B cell (primary cell): ENCODE results near the gene ASTN2. TPM values are rescaled to one million over a fixed set of nuclear protein-coding genes. Genes with fewer than 3 reads are reported as not detected.

Source experiments
- ATAC-seq: fragments of 200-7000 bp; cut with Tn5 transposase; one replicate; pipeline ENCODE4 v1.10.0; 2021; ENCODE audit warnings: low read depth, mild to moderate bottlenecking, moderate number of reproducible peaks, moderate library complexity
- CTCF ChIA-PET: fragments of 350-600 bp; sonication (Branson Sonifier 250); formaldehyde crosslinking; loops from one replicate; lab custom pipeline; 2021; ENCODE audit warnings: antibody characterized with exemption, inconsistent platforms; lab: Charles Lee
- POLR2A ChIA-PET: fragments of 350-600 bp; sonication (Branson Sonifier 250); formaldehyde crosslinking; loops from one replicate; lab custom pipeline; 2021; ENCODE audit warnings: antibody characterized with exemption; lab: Charles Lee
- DNase-seq: peaks from one replicate; pipeline ENCODE4 v3.0.0; 2013
- H2AFZ ChIP-seq: 2 replicates; pipeline ENCODE4 v1.6.1; 2012; ENCODE audit warnings: mild to moderate bottlenecking, low read depth, low read length; ENCODE audit not compliant: insufficient read depth, poor library complexity, severe bottlenecking
- H3K27ac ChIP-seq, 2 donors: 1 replicate in 1 of 2; 2 replicates in 1 of 2; pipeline ENCODE4 v1.5.1; 2012 to 2013; ENCODE audit warnings: low read length in 2 of 2, mild to moderate bottlenecking in 2 of 2, moderate library complexity in 1 of 2
- H3K27me3 ChIP-seq, 4 experiments: fragments of 200-600 bp in 1 of 4; sonication (generic) in 1 of 4; replicated peaks in 1 of 4; 1 replicate in 2 of 4; 2 replicates in 2 of 4; pipeline versions ENCODE4 v1.6.1 to v1.7.0; 2013 to 2016; ENCODE audit warnings: low read length in 3 of 4, mild to moderate bottlenecking in 2 of 4, mixed read lengths in 1 of 4, moderate library complexity in 1 of 4; ENCODE audit not compliant: insufficient read depth in 4 of 4, control insufficient read depth in 3 of 4; ENCODE audit errors: control extremely low read depth in 1 of 4
- H3K36me3 ChIP-seq, 2 experiments: replicated peaks in 1 of 2; 1 replicate in 1 of 2; 2 replicates in 1 of 2; pipeline versions ENCODE4 v1.6.1 to v1.7.1; 2013; ENCODE audit warnings: low read length in 1 of 2; ENCODE audit not compliant: insufficient read depth in 2 of 2, control insufficient read depth in 1 of 2; ENCODE audit errors: control extremely low read depth in 1 of 2, extremely low read depth in 1 of 2
- H3K4me1 ChIP-seq, 2 donors: fragments of 200-600 bp in 1 of 2; sonication (generic) in 1 of 2; 1 replicate in 1 of 2; 2 replicates in 1 of 2; pipeline versions ENCODE4 v1.5.1 to v1.6.1; 2013 to 2017; ENCODE audit warnings: low read length in 2 of 2; ENCODE audit not compliant: control insufficient read depth in 2 of 2, insufficient read depth in 2 of 2
- H3K4me2 ChIP-seq: replicated peaks from 2 replicates; pipeline ENCODE3; 2012; ENCODE audit warnings: mild to moderate bottlenecking, low read depth, low read length; ENCODE audit not compliant: poor library complexity, severe bottlenecking
- H3K4me3 ChIP-seq, 5 experiments: fragments of 200-600 bp in 1 of 5; sonication (generic) in 1 of 5; 1 replicate in 3 of 5; 2 replicates in 2 of 5; pipeline versions ENCODE4 v1.5.1 to v1.7.0; 2011 to 2016; ENCODE audit warnings: low read length in 4 of 5, mild to moderate bottlenecking in 4 of 5, low read depth in 2 of 5, control low read depth in 1 of 5, moderate library complexity in 1 of 5; ENCODE audit not compliant: insufficient read depth in 1 of 5; ENCODE audit errors: control extremely low read depth in 1 of 5, extremely low read depth in 1 of 5
- H3K79me2 ChIP-seq: fragments of 200-600 bp; sonication (generic); one replicate; pipeline ENCODE4 v1.6.0; 2016; ENCODE audit warnings: low read length; ENCODE audit not compliant: control insufficient read depth, insufficient read depth
- H3K9ac ChIP-seq: fragments of 200-600 bp; sonication (generic); 2 replicates; pipeline ENCODE4 v1.6.1; 2017; ENCODE audit warnings: mild to moderate bottlenecking, low read length, moderate library complexity
- H3K9me3 ChIP-seq, 3 donors: one replicate each; pipeline versions ENCODE4 v1.6.1 to v1.7.1; 2013; ENCODE audit warnings: low read length in 2 of 3; ENCODE audit not compliant: control insufficient read depth in 2 of 3, insufficient read depth in 1 of 3; ENCODE audit errors: control extremely low read depth in 1 of 3
- H4K20me1 ChIP-seq: 2 replicates; pipeline ENCODE4 v1.6.0; 2012; ENCODE audit warnings: mild to moderate bottlenecking, low read length; ENCODE audit not compliant: insufficient read depth, control insufficient read depth, poor library complexity, severe bottlenecking
- H3K27ac Mint-ChIP-seq: one replicate; pipeline ENCODE4 v1.8.0; 2021; ENCODE audit warnings: mixed read lengths
- H3K27me3 Mint-ChIP-seq: one replicate; pipeline ENCODE4 v1.8.0; 2021; ENCODE audit warnings: mixed read lengths
- H3K4me1 Mint-ChIP-seq: one replicate; pipeline ENCODE4 v1.8.0; 2021; ENCODE audit warnings: mixed read lengths
- H3K4me3 Mint-ChIP-seq: one replicate; pipeline ENCODE4 v1.8.0; 2021; ENCODE audit warnings: mixed read lengths
- H3K9me3 Mint-ChIP-seq: one replicate; pipeline ENCODE4 v1.8.0; 2022; ENCODE audit warnings: mixed read lengths; ENCODE audit not compliant: insufficient read depth
- EZH2 ChIP-seq: IDR thresholded peaks from 2 replicates; pipeline ENCODE4 v1.6.1; 2012; ENCODE audit warnings: borderline replicate concordance, low read depth, mild to moderate bottlenecking, moderate library complexity, low read length; ENCODE audit not compliant: insufficient read depth, poor library complexity, severe bottlenecking
- WGBS: methylation state at CpG from one replicate; pipeline ENCODE4 v1.1.5; 2013; ENCODE audit warnings: missing lambda C conversion rate; ENCODE audit not compliant: insufficient coverage; 5-methylcytosine and 5-hydroxymethylcytosine counted together
- intact Hi-C: fragments of 100-400 bp; cut with micrococcal nuclease; formaldehyde crosslinking; loops from one replicate; pipeline ENCODE4 v1.10.0; 2022
- polyA plus RNA-seq: library from polyadenylated mRNA; depleted of rRNA; stranded (reverse); fragments of >200 nt; gene quantifications from 2 replicates; pipeline ENCODE4 v1.2.3, GENCODE V29; 2012
- total RNA-seq, 2 donors: library from RNA; stranded (reverse); fragments of 120-200 nt in 1 of 2; gene quantifications; 1 replicate in 1 of 2; 2 replicates in 1 of 2; pipeline versions ENCODE4 v1.2.3 to v1.2.4, GENCODE V29; 2013 to 2022
- TF ChIP-seq, protein P1 (sequence below): fragments of 200-600 bp; IDR thresholded peaks from one replicate; pipeline ENCODE4 v1.8.0; 2022; ENCODE audit warnings: antibody characterized with exemption, mild to moderate bottlenecking

ASTN2 gene
- total and polyA plus RNA-seq, 2 donors (not counting 1 experiment from before 2014, with no cell fraction given) = 1.2 to 3.6 TPM

DNA sequence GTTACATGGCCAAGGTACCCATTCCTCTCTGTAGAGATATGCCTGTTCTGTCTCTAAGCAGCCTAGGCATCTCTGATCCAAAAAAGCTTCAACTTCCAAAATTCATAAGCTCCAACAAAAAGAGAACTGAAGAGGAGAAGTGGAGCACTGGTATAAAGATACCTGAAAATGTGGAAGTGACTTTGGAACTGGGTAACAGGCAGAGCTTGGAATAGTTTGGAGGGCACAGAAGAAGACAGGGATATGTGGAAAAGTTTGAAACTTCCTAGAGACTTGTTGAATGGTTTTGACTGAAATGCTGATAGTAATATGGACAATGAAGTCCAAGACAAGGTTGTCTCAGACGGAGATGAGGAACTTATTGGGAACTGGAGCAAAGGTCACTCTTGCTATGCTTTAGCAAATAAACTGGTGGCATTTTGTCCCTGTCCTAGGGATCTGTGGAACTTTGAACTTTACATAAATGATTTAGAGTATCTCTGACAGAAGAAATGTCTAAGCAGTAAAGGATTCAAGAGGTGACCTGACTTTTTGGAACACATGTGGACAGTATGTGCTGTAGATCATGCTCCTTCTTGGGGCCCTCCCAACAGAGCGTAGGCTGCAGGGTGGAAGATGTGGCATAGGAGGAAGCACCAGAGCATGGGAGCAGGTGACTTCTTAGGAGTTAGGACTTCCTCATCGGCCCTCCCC lies 889.9 kb downstream of the ASTN2 start:
- no peak overlapping the region for H3K4me3 Mint-ChIP-seq
- no peaks in the 10 kb centered on the region for H3K4me1 ChIP-seq
- H3K9ac ChIP-seq = no peak overlapping the region
- no peak overlapping the region for H3K27ac Mint-ChIP-seq
- no peaks in the 10 kb centered on the region for H4K20me1 ChIP-seq
- peaks cover 0 to 10% (median 0%) of the 10 kb centered on the region in 3 donors for H3K9me3 ChIP-seq
- H3K27me3 ChIP-seq = no peaks in the 10 kb centered on the region
- no peak overlapping the region for H3K4me3 ChIP-seq
- no peak for ATAC-seq
- 83% methylated on average over 2 of the region's 3 CpGs for WGBS
- no peaks in the 10 kb centered on the region for H3K79me2 ChIP-seq
- peaks cover 13% of the 10 kb centered on the region for H3K9me3 Mint-ChIP-seq
- no peak overlapping the region for H2AFZ ChIP-seq
- no peaks in the 10 kb centered on the region for H3K4me1 Mint-ChIP-seq
- H3K27ac ChIP-seq = no peak overlapping the region
- TF ChIP-seq, protein P1, sequence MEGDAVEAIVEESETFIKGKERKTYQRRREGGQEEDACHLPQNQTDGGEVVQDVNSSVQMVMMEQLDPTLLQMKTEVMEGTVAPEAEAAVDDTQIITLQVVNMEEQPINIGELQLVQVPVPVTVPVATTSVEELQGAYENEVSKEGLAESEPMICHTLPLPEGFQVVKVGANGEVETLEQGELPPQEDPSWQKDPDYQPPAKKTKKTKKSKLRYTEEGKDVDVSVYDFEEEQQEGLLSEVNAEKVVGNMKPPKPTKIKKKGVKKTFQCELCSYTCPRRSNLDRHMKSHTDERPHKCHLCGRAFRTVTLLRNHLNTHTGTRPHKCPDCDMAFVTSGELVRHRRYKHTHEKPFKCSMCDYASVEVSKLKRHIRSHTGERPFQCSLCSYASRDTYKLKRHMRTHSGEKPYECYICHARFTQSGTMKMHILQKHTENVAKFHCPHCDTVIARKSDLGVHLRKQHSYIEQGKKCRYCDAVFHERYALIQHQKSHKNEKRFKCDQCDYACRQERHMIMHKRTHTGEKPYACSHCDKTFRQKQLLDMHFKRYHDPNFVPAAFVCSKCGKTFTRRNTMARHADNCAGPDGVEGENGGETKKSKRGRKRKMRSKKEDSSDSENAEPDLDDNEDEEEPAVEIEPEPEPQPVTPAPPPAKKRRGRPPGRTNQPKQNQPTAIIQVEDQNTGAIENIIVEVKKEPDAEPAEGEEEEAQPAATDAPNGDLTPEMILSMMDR = no peak
- no peak for TF ChIP-seq EZH2
- ChIA-PET CTCF (no interaction called here), POLR2A (no interaction called here)
- DNase-seq = no peak
- intact Hi-C loops = no loop called here
- H3K4me2 ChIP-seq = no peak overlapping the region
- no peaks in the 10 kb centered on the region for H3K36me3 ChIP-seq
- H3K27me3 Mint-ChIP-seq = no peaks in the 10 kb centered on the region

GRCh38 chr9:116520218-116520617 lies 894.6 kb downstream of the ASTN2 start:
- Histone ChIP-seq H3K27me3 (no peaks in the 10 kb centered on the region), H3K27ac (no peak overlapping the region), H3K4me3 (no peak overlapping the region), H2AFZ (no peak overlapping the region), H3K4me1 (no peaks in the 10 kb centered on the region), H4K20me1 (no peaks in the 10 kb centered on the region), H3K79me2 (no peaks in the 10 kb centered on the region), H3K9ac (no peak overlapping the region), H3K36me3 (no peaks in the 10 kb centered on the region), H3K4me2 (no peak overlapping the region), H3K9me3 (peaks cover 0 to 11% (median 8%) of the 10 kb centered on the region in 3 donors)
- intact Hi-C loops = no loop called here
- H3K27me3 Mint-ChIP-seq = no peaks in the 10 kb centered on the region
- DNase-seq (no peak), ATAC-seq (no peak)
- H3K4me3 Mint-ChIP-seq = no peak overlapping the region
- H3K27ac Mint-ChIP-seq = no peak overlapping the region
- H3K9me3 Mint-ChIP-seq = peaks cover 22% of the 10 kb centered on the region
- POLR2A ChIA-PET = no interaction called here
- no CpG with 5 or more reads among the region's 2 CpGs for WGBS
- CTCF ChIA-PET = no interaction called here
- TF ChIP-seq EZH2 = no peak
- TF ChIP-seq, protein P1 = no peak
- H3K4me1 Mint-ChIP-seq = no peaks in the 10 kb centered on the region
